LNCaP clone FGC (cell line): ENCODE data around the gene SLC19A3.
"Not testable (repeated sequence)": the region's sequence is repeated elsewhere in the genome, so short reads cannot be mapped to it uniquely, and the experiment has no call there.

ENCODE experiments used
- DNase-seq: peaks from one replicate; pipeline ENCODE4 v3.0.0-alpha.2; 2011; ENCODE audit warnings: low read depth
- H3K4me3 ChIP-seq: 2 replicates; pipeline ENCODE4 v1.5.1; 2011; ENCODE audit warnings: mild to moderate bottlenecking, low read depth, low read length, control low read depth
- TF ChIP-seq, protein P1 (sequence below): IDR thresholded peaks from 2 replicates; pipeline ENCODE4 v1.5.1; 2012; ENCODE audit warnings: mild to moderate bottlenecking; ENCODE audit not compliant: control insufficient read depth, insufficient read depth; ENCODE audit errors: extremely low read depth

The SLC19A3 gene

GRCh38 chr2:227671170-227671905 is 46.5 kb downstream of the SLC19A3 start:
- H3K4me3 ChIP-seq: no peak overlapping the region
- TF ChIP-seq, protein P1, sequence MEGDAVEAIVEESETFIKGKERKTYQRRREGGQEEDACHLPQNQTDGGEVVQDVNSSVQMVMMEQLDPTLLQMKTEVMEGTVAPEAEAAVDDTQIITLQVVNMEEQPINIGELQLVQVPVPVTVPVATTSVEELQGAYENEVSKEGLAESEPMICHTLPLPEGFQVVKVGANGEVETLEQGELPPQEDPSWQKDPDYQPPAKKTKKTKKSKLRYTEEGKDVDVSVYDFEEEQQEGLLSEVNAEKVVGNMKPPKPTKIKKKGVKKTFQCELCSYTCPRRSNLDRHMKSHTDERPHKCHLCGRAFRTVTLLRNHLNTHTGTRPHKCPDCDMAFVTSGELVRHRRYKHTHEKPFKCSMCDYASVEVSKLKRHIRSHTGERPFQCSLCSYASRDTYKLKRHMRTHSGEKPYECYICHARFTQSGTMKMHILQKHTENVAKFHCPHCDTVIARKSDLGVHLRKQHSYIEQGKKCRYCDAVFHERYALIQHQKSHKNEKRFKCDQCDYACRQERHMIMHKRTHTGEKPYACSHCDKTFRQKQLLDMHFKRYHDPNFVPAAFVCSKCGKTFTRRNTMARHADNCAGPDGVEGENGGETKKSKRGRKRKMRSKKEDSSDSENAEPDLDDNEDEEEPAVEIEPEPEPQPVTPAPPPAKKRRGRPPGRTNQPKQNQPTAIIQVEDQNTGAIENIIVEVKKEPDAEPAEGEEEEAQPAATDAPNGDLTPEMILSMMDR: no peak
- no peak for DNase-seq

DNA sequence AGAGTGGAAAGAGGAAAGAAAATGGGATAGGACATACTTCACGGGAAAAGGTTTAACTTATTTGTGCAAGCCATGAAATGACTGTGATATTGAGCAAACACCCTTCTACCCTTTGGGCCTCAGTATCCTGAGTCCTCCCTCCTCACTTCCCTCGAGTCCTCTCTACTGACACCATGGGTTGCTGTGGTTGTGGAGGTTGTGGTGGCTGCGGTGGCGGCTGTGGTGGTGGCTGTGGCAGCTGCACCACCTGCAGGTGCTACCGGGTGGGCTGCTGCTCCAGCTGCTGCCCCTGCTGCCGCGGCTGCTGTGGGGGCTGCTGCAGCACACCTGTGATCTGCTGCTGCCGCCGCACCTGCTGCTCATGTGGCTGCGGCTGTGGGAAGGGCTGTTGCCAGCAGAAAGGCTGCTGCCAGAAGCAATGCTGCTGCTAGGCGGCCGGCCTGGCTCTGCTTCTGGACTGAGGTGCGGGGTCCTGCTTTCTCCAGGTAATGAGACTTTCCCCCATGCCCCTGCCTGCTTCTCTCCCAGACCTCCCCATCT is 51.1 kb downstream of the SLC19A3 start, which contains the start of gene SCYGR5:
Gene SCYGR5 (plus strand): TSS at position 174 of the 540 bp plus-strand sequence. CDS start 0 bp downstream, at position 174.
- not testable (repeated sequence) for DNase-seq, H3K4me3 ChIP-seq

DNA sequence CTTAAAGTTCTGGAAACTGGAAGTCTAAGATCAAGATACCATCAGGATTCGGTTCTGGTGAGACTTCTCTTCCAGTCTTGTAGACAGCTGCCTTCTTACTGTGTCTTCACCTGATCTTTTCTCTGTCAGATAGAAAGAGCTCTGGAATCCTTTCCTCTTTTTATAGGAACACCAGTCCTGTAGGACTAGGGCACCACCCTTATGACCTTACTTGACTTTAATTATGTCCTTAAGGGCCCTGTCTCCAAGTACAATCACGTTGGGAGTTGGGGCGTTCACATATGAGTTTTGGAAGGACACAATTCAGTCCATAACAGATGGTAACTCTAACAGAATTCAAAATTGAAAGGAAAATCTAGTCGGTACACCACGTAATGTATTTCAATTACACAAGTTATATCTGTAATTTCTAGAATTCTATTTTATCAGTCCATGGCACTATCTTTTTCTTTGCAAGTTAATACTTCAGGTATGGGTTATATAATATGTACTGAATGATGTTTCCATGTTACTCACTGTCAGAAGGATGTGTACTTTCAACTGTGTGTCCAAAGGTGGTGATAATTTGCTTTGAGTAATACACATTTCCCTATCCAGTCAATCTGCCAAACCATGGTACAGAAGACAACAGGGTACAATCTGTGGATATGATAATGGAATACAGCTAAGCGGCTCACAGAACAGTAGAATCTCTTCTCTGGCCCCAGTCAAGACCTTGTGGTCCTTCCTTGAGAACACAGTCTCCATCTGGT is 52.5 kb downstream of the SLC19A3 start:
- no peak for DNase-seq
- H3K4me3 ChIP-seq: no peak overlapping the region
- TF ChIP-seq, protein P1: no peak

DNA sequence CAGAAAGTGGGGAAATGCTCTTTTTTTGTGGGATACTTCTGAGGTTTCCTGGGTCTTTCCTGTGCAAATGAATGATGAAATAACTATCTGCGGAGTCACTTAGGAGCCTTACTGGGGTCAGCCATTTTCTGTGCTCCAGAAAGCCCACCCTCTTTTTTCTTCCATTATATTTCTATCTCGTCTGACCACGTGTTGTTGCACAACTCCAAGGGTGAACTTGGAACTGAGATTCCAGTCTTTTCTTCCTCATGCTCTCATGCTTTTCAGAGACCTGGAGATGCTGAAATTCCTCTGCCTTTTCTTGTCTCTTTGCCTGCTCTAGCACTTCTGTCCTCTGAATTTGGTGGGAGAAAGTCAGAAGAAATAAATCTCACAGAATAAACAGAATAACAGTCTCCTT is 56.0 kb downstream of the SLC19A3 start:
- TF ChIP-seq, protein P1: no peak
- no peak overlapping the region for H3K4me3 ChIP-seq

GRCh38 chr2:227661025-227661649 is 56.7 kb downstream of the SLC19A3 start:
- TF ChIP-seq, protein P1: no peak
- H3K4me3 ChIP-seq: no peak overlapping the region
- DNase-seq: no peak

More for the DNA sequence above, 56.0 kb downstream of the SLC19A3 start:
- DNase-seq: no peak

GRCh38 chr2:227657199-227657845 is 60.5 kb downstream of the SLC19A3 start:
- H3K4me3 ChIP-seq: no peak overlapping the region

More at GRCh38 chr2:227657199-227657845, 60.5 kb downstream of the SLC19A3 start:
- TF ChIP-seq, protein P1: no peak
- no peak for DNase-seq
